ENCODE data around the gene FOLR2.
"Not testable (repeated sequence)": the region's sequence is repeated elsewhere in the genome, so short reads cannot be mapped to it uniquely, and the experiment has no call there.

The FOLR2 gene

DNA sequence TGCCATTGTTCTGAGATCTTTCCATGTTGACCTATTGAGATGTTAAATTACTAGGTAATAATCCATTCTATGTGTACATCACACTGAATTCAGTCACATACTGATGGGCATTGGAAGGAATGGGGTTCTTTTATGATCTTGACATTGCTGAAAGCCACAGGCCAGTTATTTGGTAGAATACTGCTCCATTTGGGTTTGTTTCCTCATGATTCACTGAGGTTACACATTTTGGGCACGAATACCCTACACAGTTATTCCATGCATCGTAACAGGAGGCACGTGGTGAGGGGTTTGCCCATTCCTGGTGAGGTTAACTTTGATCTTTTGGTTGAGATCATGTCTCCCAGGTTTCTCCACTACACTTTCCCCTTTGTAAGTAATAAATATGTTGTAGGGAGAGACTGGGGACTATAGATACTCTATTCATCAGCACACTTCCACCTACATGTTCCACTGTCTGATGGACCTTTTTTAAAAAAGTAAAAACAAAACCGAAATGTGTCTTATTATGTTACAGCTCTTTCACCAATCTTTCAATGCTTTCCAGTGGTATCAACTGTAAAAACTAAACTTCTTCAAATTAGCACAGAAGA lies 36.7 kb upstream of the FOLR2 start:
- peak; percentile 12 for DNase-seq (ENCODE audit: low read depth, low spot score)
- TF ChIP-seq CTCF (IDR thresholded peaks at IDR 0.05; ENCODE audit: low read depth, low read length), result no peak
- in situ Hi-C loops (cut with HindIII; ENCODE audit: low sequenced_read_pairs), result no loop called here
- H3K4me3 ChIP-seq (ENCODE audit: low read depth, low read length), result no peak overlapping the region

DNA sequence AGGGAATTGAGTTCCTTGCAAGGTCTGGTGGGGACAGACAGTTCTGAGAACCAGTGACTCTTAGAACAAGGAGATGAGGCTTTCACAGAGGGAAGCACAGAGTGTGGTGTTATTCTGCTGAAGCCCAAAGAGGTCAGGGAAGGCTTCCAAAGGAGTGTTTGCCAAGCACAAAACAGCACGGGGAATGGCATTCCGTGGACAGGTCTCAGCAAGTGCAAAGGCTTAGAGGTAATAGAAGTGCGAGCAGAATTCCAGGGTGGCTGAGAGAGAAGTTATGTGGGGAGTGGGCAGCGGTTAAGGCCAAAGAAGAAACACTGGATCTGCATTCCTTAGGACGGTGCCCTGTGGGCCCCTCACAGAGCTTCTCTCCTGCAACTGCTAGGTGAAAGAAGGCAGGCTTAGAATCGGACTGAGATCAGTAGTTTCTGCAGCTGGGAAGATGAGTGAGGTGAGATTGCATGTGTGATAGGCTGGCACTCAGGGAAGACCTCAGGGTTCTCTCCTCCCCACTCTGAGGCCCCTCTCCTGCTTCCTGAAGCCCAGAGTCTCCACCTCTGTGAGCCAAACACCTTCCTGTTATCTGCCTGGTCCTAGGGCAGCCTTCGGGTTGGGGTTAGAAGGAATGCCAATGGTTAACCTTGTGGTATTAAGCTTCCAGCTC lies 35.6 kb upstream of the FOLR2 start:
- DNase-seq (ENCODE audit: low read depth, low spot score); in situ Hi-C loops (cut with HindIII; ENCODE audit: low sequenced_read_pairs): not testable (repeated sequence)

DNA sequence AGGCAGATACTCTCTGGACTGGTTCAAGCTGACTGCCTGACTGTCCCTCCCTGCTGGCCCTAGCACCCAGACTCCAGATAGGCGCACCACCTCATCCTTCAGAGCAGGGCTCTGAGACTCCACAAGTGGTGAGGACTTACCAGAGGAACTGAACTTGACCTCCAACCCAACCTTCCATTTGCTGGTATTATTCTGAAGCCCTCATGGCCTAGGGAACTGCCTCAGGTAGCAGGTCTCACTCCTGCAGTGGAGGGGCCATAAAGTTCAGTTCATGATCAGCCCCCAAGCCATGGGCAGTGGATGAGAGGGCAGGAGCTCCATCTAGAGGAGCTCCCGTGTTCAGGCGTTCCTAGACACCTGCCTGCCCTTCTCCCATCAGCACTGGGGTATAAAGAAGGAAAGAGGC lies 35.0 kb upstream of the FOLR2 start:
- H3K4me3 ChIP-seq (ENCODE audit: low read depth, low read length); DNase-seq (ENCODE audit: low read depth, low spot score); in situ Hi-C loops (cut with HindIII; ENCODE audit: low sequenced_read_pairs): not testable (repeated sequence)
- peak; percentile 28 for TF ChIP-seq CTCF (IDR thresholded peaks at IDR 0.05; ENCODE audit: low read depth, low read length)

More for the DNA sequence above, 35.6 kb upstream of the FOLR2 start:
- not testable (repeated sequence) for H3K4me3 ChIP-seq (ENCODE audit: low read depth, low read length)

GRCh38 chr11:72188267-72188666 lies 28.3 kb upstream of the FOLR2 start:
- no peak for TF ChIP-seq CTCF (IDR thresholded peaks at IDR 0.05; ENCODE audit: low read depth, low read length)
- no peak for DNase-seq (ENCODE audit: low read depth, low spot score)
- no peak overlapping the region for H3K4me3 ChIP-seq (ENCODE audit: low read depth, low read length)
- in situ Hi-C loops (cut with HindIII; ENCODE audit: low sequenced_read_pairs), result no loop called here

- no peak overlapping the region for H3K4me3 ChIP-seq (ENCODE audit: low read depth, low read length)
- DNase-seq (ENCODE audit: low read depth, low spot score), result no peak
- in situ Hi-C loops (cut with HindIII; ENCODE audit: low sequenced_read_pairs), result no loop called here
- TF ChIP-seq CTCF (IDR thresholded peaks at IDR 0.05; ENCODE audit: low read depth, low read length), result no peak
Measured at GRCh38 chr11:72189455-72190250, 26.9 kb upstream of the FOLR2 start.

DNA sequence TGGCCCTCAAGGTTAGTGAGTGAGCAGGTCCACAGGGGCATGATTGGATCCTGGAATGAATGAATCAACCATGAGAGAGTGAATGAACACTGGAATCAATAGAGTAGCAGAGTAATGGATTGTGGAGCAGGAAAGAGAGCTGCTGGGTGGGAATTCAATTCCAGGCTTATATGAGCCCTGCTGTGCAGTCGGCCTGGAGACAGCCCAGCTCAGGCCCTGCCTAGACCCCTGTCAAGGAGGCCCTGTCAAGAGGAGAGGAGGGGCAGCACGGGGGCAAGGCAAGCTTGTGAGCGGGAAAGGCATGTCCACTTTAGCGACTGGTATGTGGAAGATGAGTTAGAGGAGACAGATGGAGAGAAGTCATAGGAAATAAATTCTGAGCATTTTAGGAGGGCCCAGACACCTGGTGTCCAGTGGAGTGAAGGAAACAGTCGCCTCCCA lies 25.9 kb upstream of the FOLR2 start:
- H3K4me3 ChIP-seq (ENCODE audit: low read depth, low read length), result no peak overlapping the region
- TF ChIP-seq CTCF (IDR thresholded peaks at IDR 0.05; ENCODE audit: low read depth, low read length), result no peak
- DNase-seq (ENCODE audit: low read depth, low spot score), result no peak
- in situ Hi-C loops (cut with HindIII; ENCODE audit: low sequenced_read_pairs), result no loop called here

- no peak for DNase-seq (ENCODE audit: low read depth, low spot score)
- TF ChIP-seq CTCF (IDR thresholded peaks at IDR 0.05; ENCODE audit: low read depth, low read length), result no peak
- in situ Hi-C loops (cut with HindIII; ENCODE audit: low sequenced_read_pairs), result no loop called here
- H3K4me3 ChIP-seq (ENCODE audit: low read depth, low read length), result no peak within 1 kb of the TSS
Measured at GRCh38 chr11:72191961-72192381, 24.6 kb upstream of the FOLR2 start, which contains the start of gene FOLR1. Gene FOLR1, plus strand, starts transcription at chr11:72192140. Its CDS starts 34 bp downstream, at chr11:72192174.

Data from astrocyte of the spinal cord (primary cell).